Body of pancreas (tissue), 4 donors: Measurements from ENCODE around the gene ATP11A.

Experiments
- POLR2A ChIP-seq, 3 donors: fragments of 450-650 bp; IDR thresholded peaks; one replicate each; pipeline ENCODE4 v1.6.1; 2016; ENCODE audit warnings: antibody characterized with exemption in 3 of 3, mild to moderate bottlenecking in 2 of 3
- TF ChIP-seq, protein P1 (sequence below), 7 experiments: fragments of 450-650 bp in 4 of 7; fragments of 200-600 bp in 3 of 7; sonication (generic) in 3 of 7; IDR thresholded peaks; one replicate each; pipeline ENCODE4 v1.5.1; 2016 to 2019; ENCODE audit warnings: antibody characterized with exemption in 7 of 7

DNA sequence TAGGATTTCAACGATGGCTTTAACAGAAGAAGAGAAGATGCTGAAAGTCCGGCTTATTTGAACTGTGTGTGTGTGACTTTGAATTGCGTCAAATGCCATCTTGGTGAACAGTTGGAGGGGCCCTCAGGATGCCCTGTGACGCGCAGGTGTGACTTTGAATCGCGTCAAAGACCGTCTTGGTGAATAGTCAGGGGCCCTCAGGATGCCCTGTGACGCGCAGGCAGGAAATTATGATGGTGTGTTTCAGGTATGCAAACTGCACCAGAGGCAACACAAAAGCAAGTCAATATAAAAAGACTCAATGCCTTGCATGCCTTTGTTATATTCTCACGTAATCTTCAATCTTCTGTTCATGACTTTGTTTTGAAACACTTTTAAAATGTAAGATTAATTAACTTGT lies 29.2 kb downstream of the ATP11A start:
- TF ChIP-seq, protein P1, sequence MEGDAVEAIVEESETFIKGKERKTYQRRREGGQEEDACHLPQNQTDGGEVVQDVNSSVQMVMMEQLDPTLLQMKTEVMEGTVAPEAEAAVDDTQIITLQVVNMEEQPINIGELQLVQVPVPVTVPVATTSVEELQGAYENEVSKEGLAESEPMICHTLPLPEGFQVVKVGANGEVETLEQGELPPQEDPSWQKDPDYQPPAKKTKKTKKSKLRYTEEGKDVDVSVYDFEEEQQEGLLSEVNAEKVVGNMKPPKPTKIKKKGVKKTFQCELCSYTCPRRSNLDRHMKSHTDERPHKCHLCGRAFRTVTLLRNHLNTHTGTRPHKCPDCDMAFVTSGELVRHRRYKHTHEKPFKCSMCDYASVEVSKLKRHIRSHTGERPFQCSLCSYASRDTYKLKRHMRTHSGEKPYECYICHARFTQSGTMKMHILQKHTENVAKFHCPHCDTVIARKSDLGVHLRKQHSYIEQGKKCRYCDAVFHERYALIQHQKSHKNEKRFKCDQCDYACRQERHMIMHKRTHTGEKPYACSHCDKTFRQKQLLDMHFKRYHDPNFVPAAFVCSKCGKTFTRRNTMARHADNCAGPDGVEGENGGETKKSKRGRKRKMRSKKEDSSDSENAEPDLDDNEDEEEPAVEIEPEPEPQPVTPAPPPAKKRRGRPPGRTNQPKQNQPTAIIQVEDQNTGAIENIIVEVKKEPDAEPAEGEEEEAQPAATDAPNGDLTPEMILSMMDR (IDR thresholded peaks at IDR 0.05), result no peak
- TF ChIP-seq POLR2A (IDR thresholded peaks at IDR 0.05), result no peak
